GM21723 (cell line): ENCODE measurements around the gene LNPK.
"Not testable (repeated sequence)": the region's sequence is repeated elsewhere in the genome, so short reads cannot be mapped to it uniquely, and the experiment has no call there.

ENCODE experiments used
- ATAC-seq: cut with Tn5 transposase; IDR thresholded peaks from one replicate; pipeline ENCODE4 v1.9.1; 2021; ENCODE audit warnings: mild to moderate bottlenecking, moderate library complexity; ENCODE audit not compliant: unreplicated experiment

Gene LNPK

DNA sequence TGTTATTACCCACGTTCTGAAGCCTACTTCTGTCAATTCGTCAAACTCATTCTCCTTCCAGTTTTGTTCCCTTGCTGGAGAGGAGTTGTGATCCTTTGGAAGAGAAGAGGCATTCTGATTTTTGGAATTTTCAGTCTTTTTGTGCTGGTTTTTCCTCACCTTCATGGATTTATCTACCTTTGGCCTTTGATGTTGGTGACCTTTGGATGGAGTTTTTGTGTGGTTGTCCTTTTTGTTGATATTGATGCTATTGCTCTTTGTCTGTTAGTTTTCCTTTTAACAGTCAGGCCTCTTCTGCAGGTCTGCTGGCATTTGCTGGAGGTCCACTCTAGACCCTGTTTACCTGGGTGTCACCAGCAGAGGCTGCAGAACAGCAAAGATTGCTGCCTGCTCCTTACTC, 88.8 kb downstream of the LNPK start:
- not testable (repeated sequence) for ATAC-seq

DNA sequence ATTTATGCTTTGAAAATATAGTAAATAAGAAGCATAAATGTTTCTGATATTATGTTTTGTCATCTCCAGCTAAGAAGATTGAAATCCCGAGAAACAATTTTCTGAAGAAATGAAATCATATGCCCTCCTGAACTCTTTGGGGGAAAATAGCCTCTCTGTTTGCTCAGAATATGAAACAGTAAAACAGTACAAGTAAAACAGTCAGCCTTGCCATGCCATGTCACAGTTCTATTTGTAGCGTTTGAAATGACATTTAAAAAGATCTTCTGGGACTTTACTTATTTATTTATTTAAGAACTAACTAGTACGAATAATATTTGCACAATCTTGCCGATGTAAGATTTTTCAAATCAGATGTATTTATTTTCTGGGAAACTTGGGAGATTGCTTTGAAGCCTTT, 98.0 kb downstream of the LNPK start:
- ATAC-seq = no peak

DNA sequence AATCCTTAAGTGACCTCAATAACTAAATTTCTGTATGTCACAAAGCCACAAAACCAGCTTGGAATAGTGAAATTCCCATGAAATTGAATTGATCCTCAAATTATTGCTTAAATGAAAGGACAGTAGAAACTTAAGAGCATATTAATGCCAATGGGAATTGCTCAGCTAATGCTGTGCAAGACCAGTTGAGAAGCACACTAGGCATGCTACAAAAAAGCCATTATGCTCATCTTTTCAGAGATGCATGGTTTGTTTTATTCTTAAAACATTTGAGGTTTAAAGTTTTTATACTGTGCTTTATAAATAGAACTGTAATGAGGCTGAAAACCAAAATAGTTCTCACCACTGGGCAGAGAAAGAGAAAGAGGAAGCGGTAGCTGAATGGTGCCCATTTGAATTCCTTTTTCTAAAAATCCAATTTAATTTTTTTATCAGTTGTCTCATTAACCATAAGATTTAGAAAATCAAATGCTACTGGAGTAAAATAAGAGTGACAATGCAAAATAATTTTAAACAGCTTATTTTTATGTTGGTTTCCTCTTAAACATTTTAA, 98.6 kb downstream of the LNPK start:
- no peak for ATAC-seq

DNA sequence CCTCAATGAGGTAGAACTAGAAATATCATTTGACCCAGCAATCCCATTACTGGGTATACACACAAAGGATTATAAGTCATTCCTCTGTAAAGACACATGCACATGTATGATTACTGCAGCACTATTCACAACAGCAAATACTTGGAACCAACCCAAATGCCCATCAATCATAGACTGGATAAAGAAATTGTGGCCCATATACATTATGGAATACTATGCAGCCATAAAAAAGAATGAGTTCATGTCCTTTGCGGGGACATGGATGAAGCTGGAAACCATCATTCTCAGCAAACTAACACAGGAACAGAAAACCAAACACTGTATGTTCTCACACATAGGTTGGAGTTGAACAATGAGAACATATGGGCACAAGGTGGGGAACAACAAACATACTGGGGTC, 106.1 kb downstream of the LNPK start:
- not testable (repeated sequence) for ATAC-seq

DNA sequence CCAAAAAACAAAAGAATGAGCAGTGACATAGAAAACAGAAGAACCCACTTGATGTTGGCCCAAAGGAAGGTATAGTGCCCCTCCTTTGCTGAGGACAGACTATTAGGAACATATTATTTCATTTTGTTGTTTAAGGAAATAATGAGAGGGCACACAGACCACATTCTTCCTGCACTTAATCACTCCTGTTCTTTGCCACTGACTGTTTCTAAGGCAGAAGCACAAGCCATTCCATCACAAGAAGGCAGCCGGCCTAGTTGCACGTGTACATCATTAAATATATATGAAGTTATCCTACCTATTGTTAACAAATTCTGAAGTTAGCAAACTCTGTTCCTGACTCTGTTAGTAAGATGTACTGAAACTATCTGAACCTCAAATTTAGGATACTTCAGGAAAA, 110.0 kb downstream of the LNPK start:
- no peak for ATAC-seq

DNA sequence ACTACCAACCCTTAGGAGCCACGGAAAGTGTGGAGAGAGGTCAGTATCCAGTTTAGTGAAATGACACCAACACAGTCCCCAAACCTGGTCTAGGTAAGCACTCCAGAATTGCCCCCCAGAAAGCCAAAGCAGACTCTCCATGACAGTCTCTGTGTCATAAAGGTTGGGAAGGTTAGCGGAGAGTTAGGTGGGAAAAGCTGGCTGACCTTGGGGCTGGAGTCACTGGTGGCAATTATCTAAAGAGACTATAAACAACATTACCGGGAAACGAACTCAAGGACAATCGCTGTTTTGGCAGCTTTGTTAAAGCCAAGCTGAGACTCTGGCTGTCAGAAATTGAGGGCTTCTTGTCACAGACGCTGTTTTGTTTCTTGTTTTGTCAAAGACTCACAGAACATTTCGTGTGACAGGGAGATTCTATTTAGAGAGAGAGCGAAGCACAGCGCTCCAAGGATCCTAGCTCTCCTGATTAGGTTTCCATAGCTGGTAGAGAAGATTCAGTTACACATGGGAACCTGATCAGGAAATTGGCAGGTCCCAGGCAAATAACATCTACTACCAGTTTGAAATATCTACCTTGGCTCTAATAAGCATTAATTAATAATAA, 111.3 kb downstream of the LNPK start:
- no peak for ATAC-seq

DNA sequence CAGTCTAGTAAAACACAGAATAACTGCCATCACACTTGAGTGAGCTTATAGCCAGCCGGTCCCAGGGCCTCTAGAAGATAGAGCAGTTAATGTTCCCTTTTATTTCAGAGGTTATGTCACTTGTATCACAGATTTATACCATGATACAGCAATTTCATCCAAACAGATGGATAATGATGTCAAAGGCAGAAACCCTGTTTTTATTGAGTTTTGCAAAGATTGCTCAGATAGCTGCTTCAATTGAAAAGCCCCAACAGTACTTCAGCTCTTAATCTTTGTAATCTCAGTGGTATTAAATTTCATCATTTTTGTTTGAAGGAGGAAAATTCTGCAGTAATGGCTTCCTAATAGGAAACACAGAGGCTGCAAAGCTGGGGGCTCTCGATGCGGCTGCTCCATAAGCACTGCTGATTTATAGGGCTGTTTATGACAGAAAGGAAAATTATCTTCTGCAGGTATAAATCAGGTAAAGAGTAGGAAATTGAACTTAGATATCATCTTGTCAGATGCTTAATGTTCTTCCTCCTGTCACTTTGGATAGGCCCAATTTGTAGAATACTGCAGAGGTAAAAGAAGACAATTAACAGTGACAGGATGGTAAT, 112.3 kb downstream of the LNPK start:
- no peak for ATAC-seq

DNA sequence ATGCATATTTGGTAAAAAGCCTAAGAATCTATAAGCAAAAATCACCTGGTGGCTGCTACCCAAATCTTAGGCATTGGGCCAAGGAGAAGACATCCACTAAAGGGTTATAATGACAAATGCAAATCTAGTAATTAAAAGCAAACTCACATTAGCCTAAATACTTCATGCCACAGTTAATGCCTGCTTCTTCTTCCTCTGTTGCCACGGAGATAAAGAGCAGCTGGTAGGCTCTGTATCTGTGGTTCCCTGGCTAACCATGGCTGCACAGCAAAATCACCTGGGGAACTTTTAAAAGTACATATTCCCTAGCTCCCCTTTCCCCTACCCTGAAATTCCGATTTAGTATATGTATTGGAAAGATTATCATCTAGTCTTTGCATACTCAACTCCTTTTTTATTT, 114.3 kb downstream of the LNPK start:
- no peak for ATAC-seq

DNA sequence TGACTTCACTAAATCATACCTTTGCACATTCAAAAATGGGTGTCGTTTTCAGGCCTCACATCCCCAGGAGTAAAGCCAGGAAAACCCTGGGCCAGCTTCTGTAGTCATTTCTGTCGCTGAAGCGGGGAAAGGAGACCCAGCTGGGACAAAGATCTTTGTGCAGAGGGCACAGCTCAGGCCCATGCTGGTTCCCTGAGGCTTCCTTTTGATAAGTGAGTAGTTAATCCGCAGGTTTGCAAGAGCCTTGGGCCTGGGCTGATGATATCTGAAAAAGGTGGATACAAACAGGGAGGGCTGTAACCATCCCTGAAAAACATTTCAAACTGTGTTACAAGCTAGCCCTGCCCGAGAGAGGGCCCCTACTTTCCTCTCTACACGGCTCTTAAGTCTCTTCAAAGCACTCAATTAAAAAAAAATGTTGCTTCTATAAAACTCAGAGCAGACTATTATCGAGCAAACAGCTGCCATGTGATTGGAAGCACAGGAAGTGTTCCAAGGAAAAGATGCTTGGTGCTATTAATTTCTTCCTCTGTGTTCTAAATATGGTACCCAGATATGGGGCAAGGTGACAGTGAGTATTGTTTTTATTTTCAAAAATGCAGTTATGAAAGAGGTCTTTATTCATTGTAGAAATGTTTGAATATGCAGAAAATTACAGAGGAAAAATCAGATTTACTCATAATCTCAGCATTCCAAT, 117.2 kb downstream of the LNPK start:
- no peak for ATAC-seq

DNA sequence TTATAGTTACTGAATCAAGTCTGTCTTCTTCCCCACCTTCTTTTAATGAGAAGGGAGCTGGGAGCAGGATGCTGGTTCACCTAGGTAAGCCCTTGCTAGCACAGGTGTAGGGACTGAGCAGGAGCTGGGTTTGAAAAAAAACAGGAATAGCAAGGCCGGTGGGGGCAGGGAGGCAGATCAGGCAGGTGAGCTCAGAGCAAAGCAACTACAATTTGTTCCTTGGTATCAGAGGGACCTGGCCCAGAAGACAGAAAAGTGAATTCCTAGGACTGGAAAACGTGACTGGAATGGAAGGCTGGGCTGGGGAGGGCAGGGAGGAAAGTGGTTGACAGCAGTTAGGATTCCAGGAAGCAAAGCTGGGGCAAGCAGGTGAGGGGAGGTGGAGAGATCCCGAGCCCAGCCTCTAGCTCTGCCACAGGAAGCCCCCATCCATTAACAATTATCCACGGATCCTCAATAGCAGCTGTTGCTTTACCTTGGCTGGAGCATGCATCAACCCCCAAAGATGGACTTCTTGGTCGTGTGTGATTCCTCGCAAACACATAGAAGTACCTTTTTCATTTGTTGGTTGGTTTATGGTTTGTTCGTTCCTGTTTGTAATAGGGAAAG, 118.4 kb downstream of the LNPK start:
- no peak for ATAC-seq

DNA sequence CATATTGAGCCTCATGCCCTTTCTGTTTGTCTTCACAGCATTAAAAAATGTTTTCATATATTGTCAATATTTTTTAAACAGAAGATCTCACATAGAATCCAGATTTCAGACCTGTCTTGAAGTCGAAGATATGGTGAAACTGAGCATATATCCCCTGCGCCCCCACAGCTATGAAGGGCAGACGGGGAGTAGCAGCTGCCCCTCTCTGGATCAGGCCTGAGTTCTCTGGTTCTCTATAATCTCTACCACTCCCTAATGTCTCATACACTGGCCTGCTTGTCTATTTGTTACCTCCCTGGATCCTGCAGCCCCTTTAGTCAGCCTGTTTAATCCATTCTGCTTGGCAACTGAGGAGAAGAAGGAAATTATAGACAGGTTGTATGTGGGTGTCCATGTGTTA, 122.4 kb downstream of the LNPK start:
- ATAC-seq = no peak

DNA sequence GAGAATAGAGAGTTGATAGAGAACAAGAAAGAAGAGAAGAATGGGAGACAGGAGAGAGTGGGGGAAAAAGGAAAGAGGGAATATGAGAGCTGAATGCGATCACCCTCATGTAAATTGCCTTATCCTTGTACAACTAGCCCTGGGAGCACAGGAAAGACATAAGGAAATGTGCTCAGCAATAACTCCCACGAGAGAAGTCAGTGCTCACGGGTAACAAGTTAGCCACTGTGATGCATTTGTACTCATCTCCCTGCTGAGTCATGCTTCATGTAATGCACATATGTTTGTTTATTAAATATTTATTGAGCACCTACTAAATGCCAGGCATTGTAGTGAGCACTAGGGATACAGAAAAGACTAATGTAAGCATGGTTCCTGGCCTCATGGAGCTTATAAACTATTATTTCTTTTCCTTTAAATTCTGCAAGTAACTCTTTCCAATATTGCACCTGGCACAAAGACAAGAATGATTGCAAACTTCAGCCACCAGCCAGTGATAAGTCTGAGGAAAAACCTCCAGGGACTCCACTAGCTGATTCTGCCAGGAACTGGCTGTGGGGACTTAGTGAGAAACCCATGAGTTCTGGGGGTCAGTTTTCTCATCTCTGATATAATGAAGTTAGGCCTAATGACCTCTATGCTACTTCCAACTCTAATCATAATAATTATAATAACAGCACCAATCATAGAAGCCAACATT, 124.1 kb downstream of the LNPK start:
- no peak for ATAC-seq

DNA sequence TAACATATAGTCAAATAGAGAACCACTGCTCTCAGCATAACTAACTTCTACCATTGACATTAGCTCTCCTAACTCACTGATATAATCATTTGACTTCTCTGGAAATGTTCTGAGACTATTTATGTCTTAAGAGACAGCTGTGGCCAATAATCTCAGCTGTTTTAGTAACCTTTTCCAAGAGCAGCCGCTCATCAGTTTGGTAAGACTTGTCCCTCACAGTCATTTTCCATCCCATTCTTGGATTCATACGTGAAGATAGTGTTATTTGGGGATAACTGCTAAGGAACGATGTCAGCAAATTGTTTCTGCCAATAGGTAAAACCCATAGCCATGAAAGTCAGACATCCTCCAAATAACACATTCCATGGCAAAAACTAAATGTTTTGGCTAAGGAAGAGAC, 127.8 kb downstream of the LNPK start:
- no peak for ATAC-seq
